GM20000 (cell line): ENCODE results near the gene CFAP251.
"Not testable (repeated sequence)": the region's sequence is repeated elsewhere in the genome, so short reads cannot be mapped to it uniquely, and the experiment has no call there.

Source experiments
- DNase-seq: peaks from one replicate; pipeline ENCODE4 v3.0.0; 2012; ENCODE audit warnings: low spot score
- CTCF ChIP-seq: IDR thresholded peaks from 2 replicates; pipeline ENCODE4 v1.5.1; 2012; ENCODE audit warnings: mild to moderate bottlenecking, control low read depth; ENCODE audit errors: extremely low read depth, missing control alignments

Gene CFAP251

GRCh38 chr12:122030424-122031035 is 112.1 kb downstream of the CFAP251 start:
- no peak for DNase-seq
- no peak for TF ChIP-seq CTCF

GRCh38 chr12:122031342-122032216 is 113.2 kb downstream of the CFAP251 start:
- DNase-seq: peak; percentile 61
- peak; percentile 59 for TF ChIP-seq CTCF

GRCh38 chr12:122032580-122032979 is 114.2 kb downstream of the CFAP251 start:
- DNase-seq: no peak
- no peak for TF ChIP-seq CTCF

- no peak for TF ChIP-seq CTCF
- DNase-seq: no peak
Observed at GRCh38 chr12:122035292-122035691, 116.9 kb downstream of the CFAP251 start.

- DNase-seq: no peak
- no peak for TF ChIP-seq CTCF
Observed at GRCh38 chr12:122036153-122036552, 117.8 kb downstream of the CFAP251 start.

- no peak for TF ChIP-seq CTCF
- DNase-seq: no peak
Observed at GRCh38 chr12:122040579-122041386, 122.4 kb downstream of the CFAP251 start.

DNA sequence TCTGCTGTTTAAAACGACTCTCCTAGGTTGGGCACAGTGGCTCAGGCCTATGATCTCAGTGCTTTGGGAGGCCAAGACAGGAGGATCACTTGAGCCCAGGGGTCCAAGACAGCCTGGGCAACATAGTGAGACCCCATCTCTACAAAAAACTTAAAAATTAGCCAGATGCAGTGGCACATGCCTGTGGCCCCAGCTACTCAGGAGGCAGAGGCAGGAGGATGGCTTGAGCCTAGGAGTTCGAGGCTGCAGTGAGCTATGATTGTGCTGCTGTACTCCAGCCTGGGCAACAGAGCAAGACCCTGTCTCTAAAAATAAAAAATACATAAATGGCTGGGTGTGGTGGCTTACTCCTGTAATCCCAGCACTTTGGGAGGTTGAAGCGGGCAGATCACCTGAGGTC is 123.1 kb downstream of the CFAP251 start:
- not testable (repeated sequence) for DNase-seq
